ENCODE results near the gene CFAP65.

Gene CFAP65

DNA sequence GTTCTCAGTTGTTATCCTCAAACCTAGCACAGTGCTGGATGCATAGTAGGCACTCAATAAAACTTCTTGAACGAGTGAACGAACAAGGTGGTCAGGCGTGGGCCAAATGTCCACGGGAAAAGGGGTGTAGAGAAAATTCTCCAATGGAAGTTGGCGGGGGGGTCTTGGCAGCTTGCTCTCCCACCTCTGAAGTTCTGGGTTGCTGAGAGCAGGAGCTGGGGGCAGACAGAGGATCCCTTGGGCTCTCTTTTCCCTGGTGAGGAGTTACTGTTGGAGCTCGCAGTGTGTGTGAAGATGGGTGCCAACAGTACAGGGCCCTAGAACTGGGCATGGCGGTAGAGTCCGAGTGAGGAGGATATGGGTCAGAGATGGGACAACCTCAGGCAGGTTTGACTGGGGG is 45.8 kb downstream of the CFAP65 start:
- in situ Hi-C loops (cut with HindIII; ENCODE audit: low sequenced_read_pairs) = no loop called here

DNA sequence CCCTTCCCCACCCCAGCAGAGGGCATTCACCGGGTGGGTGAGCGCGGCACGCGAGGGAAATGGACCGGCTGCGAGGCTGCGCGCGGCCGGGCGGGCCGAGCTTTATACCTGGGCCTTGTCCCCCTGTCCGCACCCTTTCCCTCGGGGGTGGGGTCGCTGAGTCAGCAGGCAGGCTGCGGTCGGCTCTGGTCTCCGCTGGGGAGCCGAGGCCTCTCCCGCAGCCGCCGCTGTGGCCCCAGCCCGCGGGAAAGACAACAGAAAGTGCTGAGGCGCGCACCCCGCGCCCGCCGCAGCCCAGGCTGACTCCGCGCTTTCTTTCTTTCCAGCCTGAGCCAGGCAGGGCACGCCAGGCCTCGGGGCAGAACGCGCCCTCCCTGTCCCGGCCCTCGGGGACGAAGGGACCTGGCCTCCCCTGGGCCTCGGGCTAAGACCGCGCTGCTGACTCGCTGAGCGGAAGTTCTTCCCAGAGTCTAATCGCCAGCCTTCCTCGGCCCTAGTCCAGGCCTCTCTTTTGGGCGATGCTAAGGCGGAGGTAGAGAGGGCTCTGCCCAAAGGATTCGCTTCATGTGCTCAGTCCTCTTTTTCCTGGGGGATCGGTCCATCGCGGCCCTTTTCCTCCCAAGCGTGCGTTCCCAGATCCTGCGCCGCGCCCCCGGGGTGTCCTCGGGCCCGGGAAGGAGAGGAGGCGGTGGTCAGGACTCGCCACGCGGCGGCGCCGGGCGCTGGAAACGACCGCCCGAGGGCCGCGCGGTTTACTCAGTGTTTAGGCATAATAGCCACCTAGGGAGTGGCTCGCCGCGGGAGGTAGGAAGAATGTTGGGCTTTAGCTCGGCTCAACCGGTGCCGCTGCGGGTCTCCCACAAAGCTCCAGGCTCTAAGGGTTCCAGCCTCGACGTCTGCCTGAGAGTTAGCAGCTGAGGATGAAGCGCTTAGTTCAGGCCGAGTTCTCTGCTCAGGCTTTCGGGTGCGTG is 47.7 kb downstream of the CFAP65 start, which contains the start of gene CRYBA2:
Gene CRYBA2 (minus strand): TSS at position 78 of the 971 bp plus-strand sequence. CDS start 246 bp downstream, outside the sequence.
- in situ Hi-C loops (cut with HindIII; ENCODE audit: low sequenced_read_pairs) = no loop called here

DNA sequence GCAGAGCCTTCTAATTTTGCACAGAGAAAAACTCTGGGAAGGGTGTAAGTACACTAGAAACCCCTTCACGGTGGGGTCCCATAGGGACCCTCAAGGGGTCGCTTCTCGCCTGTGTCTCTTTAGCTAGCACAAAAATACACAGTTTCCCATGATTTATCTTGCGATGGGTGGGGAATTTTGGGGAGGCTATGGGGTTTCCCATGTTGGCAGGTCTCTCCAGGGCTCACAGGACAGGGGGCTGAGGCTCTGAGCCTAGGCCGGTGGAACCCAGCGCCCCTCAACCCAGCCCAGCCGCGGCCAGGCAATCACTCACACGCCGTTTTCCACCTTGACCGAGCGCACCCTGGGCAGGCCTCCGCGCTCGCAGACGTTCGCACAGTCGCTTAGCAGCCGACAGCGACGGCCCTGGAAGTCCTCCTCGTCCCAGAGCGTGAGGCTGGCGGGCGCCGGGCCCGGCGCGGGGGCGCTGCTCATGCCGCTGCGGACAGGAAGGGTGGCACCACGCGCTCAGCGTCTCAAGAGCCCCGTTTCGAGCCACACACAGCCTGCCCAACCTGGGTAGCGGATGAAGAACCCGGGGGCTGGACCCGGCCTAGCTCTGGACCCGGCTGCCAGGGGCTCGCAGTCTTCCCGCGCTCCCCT is 48.5 kb downstream of the CFAP65 start:
- in situ Hi-C loops (cut with HindIII; ENCODE audit: low sequenced_read_pairs) = no loop called here

DNA sequence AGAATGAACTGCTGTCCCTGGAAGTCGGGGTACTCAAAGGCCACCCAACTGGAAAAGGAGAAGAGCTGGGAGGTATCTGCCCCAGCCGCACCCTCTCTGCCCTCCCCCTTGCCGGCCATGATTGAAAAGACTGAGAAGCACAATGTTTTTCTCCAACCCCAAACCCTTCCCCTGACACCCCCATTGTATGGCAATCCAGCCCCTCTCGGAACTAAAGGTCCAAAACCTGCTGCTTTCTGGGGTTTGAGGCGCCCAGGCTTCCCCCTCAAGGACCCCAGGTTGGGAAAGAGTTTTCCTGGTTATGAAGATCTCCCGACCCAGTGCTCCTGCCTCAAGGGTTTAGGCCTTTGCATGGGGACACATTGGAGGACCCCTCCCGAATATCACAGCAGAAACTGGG is 49.1 kb downstream of the CFAP65 start:
- in situ Hi-C loops (cut with HindIII; ENCODE audit: low sequenced_read_pairs) = no loop called here

DNA sequence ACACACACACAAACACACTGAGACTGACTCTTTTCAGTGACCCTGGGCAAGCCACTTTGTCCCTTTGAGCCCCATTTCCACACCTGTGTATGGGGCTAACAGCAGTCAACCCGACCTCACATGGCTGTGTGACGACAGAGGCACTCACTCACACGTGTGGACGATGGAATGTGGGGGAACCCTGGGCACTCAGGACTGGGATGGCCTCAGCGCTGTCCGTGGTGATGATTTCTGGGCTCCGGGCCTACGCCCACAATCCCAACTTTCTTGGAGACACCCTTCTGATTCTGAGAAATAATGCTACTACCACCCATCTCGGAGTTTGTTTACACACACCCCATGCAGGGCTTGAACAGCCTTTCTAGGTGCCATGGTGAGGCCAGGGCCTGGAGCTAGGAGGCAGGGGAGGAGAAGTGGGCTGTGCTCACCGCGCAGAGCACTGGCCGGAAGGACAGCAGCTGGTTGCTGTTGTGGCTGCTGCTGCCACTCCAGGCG is 49.6 kb downstream of the CFAP65 start:
- in situ Hi-C loops (cut with HindIII; ENCODE audit: low sequenced_read_pairs) = no loop called here

DNA sequence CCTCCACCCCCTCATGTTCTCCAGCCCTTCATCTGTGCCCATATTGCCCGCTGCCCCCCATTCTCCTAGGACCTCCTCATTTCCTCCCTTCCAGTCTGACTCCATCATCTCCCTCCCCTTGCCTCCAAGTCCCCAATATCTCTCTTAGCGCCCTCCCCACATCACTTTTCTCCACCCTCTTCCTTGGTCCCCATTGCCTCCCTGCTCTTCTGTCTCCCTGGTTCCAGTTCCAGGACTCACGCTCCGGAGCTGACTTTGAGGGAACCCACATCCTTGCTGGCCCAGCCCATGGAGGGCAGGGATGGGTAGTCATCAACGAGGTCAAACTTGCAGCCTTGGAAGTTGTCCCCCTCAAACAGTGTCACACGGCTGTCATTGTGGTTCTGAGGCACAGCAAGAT is 50.7 kb downstream of the CFAP65 start:
- in situ Hi-C loops (cut with HindIII; ENCODE audit: low sequenced_read_pairs) = no loop called here

DNA sequence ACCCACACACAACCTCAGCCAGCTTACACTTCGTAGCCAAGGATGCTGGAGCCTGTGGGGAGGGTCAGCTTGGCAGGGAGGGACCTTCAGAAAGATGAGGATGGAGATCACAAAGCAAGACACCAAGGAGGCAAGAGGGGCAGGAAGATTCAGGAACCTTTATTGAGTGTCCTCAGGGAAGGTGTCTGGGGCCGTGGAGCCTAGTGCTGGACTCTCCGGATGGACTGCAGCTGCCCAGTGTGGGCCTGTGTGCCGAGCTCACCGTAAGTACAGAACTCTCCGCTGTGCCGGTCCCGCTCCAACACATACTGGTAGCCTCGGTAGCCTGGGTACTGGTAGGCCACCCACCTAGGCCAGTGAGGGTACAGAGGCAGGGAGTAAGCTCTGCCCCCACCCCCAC is 51.3 kb downstream of the CFAP65 start:
- in situ Hi-C loops (cut with HindIII; ENCODE audit: low sequenced_read_pairs) = no loop called here

DNA sequence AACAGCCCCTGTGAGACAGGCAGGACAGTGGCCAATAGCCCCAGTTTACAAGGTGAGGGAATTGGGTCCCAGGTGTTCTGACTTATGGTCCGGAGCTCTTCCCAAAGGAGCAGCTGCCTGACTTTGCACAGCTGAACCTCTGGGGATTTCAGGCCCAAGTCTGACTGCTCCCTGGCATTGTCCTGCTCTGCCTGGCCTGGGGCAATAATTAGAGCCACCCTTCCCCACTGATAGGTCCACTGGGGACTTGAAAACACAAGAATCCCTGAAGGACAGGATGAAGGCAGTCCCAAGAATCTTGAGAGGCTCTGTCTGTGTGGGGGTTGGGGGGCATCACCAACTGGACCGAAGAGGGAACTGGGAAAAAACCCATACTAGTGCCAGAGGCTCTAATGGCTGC is 52.7 kb downstream of the CFAP65 start:
- in situ Hi-C loops (cut with HindIII; ENCODE audit: low sequenced_read_pairs) = no loop called here

DNA sequence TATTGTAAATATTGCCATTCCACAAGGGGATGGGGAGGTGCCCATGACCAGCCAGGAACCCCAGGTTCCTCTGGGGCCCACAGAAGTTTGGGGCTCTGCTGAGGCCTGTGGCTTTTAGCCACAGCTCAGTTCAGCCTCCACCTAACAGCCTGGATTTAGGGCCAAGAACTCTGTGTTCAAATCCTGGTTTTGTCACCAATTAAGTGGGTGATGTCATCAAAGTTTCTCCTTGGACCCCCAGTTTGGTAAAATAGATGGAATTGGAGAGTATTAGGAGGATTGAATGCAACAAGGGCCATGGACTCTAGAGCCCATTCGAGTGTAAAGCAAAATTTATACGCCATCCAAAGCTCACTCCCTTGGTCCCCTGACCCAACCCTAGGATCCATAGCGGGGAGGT is 53.2 kb downstream of the CFAP65 start:
- in situ Hi-C loops (cut with HindIII; ENCODE audit: low sequenced_read_pairs) = no loop called here

DNA sequence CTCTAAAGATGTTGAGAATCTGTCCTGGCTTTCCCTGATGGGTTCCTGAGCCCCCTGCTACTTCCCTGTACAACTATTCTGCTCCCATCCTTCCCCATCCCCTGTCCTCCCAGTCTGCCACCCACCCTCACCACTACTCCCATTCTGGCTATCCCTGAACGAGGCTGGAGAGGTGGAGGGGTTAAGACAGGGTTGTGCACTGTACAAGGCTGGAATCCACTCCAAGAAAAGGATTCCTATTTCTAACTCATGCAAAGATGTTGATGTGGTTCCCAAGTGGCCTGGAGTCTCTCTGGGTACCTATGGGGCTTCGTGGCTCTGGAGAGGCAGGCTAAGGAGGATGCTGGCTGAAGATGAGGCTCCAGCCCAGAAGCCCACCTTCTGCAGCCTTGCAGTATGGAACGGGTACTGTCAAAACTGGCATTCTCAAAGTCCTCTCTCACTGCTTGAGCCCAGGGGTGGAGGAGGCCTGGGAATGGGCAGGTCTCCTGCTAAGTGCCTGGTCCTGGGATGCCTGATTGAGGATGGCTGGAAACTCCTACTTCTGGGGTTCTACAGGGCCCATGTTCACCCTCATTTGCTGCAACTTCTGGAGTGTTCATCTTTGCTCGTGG is 55.1 kb downstream of the CFAP65 start:
- in situ Hi-C loops (cut with HindIII; ENCODE audit: low sequenced_read_pairs) = no loop called here

DNA sequence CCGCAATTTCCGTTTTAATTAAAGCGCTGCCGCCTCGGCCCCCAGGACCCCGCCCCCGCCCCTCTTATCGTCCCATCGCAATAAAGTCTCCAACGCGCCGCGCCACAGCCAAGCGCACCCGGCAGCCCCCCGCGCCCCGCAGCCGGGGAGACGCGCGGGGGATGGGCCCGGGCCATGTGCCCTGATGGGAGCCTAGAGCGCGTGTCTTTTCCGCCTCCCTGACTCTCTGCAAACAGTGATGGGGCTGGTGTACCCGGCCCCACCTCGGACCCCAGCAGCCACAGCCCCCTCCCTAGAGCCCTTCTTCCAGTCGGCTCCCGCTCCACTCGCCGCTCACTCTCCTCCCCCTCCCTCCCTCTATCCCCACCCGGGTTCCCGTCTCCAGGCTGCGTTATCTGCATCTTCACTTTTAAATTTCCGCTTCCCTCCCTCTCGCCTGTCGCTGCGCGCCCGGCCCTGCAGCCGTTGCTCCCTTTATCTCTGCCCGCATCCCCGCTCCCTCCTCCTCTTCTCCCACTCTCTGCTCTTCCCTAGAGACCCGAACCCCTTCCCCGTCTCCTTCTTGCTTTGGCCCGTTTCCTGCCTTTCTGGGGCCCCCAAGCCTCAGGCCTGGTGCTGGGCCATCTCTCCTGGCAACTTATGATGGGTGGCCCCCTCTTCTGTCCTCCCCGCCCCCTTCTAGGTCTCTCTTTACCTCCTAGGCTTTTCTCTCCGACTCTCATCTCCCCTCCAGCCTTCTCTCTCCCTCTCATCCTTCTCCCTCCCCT is 55.8 kb downstream of the CFAP65 start:
- in situ Hi-C loops (cut with HindIII; ENCODE audit: low sequenced_read_pairs) = no loop called here

DNA sequence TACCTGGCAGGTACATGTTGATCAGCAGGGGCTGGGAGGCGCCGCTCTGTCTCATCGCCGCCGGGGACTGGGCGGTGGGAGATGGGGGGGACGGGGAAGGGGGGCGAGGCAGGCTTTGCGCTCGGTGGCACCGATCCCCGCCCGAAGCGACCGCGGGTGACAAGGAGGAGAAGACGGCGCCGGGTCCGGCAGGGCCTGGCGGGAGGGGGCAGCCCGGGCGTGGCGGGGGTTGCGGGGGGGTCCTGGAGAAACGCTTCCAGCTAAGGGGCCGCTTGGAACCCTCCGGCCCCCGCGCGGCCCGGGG is 56.3 kb downstream of the CFAP65 start, which contains the start of gene FEV:
Gene FEV (minus strand): TSS at position 164 of the 304 bp plus-strand sequence. CDS start 109 bp downstream, at position 55.
- in situ Hi-C loops (cut with HindIII; ENCODE audit: low sequenced_read_pairs) = no loop called here

DNA sequence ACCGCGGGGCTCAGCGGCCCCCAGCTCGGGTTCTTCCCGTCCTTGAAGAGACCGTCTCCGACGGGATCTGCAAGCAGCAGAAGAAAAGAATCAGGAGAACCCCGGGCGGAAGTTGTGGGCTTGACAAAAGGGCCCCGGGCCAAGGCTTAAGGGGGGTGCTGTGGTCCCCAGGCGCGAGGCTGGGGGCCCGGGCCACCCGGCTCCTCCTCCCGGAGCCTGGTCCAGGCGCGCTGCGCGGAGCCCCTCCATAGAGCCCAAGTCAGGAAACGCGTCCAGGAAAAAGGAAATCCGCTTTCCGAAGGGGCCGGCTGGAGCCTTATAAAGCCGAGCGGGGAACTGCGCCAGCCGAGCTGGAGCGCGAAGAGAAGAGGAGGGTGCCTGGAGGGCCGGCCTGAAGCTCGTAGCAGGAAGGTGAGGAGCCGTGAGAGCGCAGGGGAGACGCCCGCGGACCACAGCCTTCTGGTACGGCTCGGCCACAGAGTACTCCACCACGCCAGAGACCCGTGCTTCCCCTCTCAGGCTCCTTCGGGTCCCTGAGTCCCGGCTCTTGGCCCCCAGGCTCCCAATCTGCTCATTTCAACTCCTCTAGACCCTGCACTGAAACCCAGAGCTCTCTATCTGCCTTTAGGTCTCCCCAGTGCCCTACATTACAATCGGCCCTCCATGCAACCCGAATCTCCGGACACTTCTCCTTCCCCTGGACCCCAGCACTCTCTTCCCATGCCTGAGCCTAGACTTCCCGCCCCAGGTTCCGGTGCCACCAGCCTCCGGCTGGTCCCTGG is 56.9 kb downstream of the CFAP65 start:
- in situ Hi-C loops (cut with HindIII; ENCODE audit: low sequenced_read_pairs) = no loop called here

DNA sequence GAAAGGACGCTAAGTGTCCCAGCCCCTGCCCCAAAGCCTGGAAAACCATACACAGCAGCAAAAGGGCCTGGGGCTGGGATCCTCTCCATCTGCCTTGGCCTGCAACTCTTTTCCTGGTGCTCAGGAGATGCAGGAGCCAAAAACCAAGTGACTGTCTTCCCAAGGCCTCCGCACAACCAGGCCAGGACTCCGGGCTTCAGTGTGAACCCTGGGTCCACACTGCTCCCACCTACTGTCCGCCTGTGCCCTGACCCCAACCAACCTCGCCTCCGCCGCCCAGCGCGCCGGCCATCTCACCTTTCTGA is 57.4 kb downstream of the CFAP65 start:
- in situ Hi-C loops (cut with HindIII; ENCODE audit: low sequenced_read_pairs) = no loop called here

DNA sequence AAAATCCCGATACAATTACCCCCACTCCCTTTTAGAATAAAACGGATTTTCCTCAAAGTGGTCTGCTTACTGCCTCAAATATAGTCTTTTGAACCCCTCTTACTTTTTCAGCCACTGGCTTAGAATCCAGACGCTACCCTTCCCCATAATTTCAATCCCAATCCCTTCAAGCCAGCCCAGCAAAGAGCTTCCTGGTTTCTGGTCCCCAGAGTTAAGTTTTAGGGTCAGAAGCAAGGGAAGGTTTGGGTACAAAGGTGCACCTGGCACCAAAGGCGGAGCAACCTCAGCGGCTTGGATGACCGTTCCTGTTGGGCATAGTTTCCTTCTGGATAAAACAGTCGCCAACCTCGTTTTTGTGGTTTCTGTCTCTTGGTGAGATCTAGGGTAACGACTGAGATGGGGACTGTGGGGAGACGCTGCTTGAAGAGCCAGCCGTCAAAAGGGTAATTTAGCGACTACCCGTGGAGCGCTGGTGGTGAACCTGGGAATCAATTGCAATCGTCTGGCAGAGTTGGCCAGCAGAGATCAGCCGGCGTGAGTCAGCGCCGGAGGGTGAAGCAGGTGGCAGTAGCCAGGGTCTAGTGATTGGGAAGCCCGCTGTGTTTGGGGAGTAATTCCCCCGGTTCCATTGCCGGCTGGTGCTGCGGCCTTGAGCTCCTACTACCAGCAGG is 57.9 kb downstream of the CFAP65 start:
- in situ Hi-C loops (cut with HindIII; ENCODE audit: low sequenced_read_pairs) = no loop called here

DNA sequence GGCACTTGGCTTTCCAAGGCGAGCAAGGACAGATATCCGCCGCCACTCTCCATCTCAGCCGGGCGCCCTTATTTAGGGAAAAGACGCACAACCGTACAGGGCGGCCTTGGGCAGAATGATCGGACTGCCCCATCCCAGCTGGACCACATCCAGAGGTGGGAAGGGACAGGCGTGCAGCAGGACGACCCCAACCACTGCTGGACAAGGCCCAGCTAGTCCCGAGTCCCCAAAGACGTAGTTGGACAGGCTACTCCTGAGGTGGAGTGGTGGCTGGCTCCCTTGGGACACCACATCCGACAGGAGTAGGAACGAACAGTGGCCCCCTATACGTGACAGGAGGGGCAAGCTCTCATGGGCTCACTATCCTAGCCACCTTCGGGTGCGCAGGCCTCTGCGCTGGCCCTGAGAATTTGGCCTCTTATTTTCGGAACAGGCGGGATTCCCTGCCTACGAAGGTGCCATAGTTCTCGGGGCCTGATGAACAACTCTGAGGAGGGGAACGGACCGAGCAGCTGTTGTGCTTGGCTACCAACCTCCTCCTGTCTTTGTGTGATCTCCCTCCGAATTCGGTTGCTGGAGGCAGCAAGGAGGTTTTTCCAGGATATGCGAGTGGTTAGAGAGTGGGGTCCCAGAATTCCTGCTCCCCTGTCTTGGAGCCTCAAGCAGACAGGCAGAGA is 58.6 kb downstream of the CFAP65 start:
- in situ Hi-C loops (cut with HindIII; ENCODE audit: low sequenced_read_pairs) = no loop called here

DNA sequence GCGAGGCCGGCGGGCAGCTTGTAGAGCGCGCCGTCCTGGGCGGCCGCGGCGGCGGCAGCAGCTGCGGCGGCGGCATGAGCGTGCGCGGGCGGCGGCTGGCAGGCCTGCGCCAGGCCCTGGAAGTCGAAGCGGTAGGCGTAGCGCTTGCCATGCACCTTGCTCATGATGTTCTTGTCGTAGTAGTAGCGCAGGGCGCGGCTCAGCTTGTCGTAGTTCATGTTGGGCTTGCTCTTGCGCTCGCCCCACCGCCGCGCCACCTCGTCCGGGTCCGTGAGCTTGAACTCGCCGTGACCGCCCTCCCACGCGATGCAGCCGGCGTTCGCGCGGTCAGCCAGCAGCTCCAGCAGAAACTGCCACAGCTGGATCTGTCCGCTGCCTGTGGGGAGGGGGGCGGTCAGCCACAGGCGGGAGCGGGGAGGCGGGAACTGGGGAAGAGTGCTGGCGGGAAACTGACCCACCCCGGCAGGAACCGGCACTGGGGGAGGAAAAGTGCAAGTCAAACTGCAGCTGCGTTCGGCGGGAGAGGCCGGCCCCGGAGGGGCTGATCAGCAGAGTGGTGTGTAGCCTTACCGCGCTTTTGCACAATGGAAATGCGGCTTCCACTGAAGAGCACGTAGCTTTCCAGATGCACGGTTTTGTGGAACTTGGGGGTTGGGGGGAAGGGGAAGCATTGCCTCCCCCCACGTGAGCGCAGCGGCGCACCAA is 59.3 kb downstream of the CFAP65 start:
- in situ Hi-C loops (cut with HindIII; ENCODE audit: low sequenced_read_pairs) = no loop called here

DNA sequence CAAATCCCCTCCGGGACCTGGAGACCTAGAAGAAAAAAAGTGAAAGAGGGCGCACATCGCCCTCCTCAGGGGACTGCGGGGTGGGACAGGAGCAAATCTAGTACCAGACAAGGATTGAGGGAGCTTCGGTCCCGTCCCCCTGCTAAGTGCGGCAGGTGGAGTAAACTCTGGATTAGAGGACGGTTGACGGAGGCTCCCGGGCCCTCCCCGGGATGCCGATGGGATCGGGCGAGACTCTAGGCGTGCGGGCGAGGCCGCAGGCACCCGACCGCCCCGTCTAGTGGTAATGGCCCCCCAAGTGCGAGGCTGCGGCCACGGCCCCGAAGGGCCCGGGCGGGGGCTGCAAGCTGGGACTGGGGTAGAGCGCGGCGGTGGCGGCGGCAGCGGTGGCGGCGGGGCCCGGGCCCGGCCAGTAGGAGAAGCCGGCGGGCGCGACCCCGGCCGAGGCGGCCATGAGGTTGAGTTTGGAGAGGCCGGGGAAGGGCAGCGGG is 59.9 kb downstream of the CFAP65 start:
- in situ Hi-C loops (cut with HindIII; ENCODE audit: low sequenced_read_pairs) = no loop called here

All from endothelial cell of hepatic sinusoid (primary cell).